ENCODE data around the gene PCGF3.

Gene PCGF3

DNA sequence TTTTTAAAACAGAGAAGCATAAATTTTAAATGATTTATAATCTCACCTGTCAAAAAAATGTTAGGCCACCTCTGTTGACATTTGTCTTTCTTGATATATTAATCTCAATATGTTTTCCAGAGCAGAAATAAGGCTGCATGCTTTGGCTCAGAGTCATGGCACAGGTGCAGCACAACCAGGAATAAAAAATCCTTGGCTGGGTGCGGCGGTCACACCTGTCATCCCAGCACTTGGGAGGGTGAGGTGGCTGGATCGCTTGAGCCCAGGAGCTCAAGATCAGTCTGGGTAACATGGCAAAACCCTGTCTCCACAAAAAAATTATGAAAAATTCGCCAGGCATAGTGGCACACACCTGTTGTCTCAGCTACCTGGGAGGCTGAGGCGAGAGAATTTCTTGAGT, 102.2 kb downstream of the PCGF3 start:
- Histone ChIP-seq H3K36me3 (peaks cover 34% of the 10 kb centered on the region), H3K9me3 (no peaks in the 10 kb centered on the region), H3K4me3 (ENCODE audit: low read depth, low read length) (no peak overlapping the region), H3K27me3 (no peaks in the 10 kb centered on the region), H3K4me1 (no peaks in the 10 kb centered on the region)
- TF ChIP-seq, protein P1, sequence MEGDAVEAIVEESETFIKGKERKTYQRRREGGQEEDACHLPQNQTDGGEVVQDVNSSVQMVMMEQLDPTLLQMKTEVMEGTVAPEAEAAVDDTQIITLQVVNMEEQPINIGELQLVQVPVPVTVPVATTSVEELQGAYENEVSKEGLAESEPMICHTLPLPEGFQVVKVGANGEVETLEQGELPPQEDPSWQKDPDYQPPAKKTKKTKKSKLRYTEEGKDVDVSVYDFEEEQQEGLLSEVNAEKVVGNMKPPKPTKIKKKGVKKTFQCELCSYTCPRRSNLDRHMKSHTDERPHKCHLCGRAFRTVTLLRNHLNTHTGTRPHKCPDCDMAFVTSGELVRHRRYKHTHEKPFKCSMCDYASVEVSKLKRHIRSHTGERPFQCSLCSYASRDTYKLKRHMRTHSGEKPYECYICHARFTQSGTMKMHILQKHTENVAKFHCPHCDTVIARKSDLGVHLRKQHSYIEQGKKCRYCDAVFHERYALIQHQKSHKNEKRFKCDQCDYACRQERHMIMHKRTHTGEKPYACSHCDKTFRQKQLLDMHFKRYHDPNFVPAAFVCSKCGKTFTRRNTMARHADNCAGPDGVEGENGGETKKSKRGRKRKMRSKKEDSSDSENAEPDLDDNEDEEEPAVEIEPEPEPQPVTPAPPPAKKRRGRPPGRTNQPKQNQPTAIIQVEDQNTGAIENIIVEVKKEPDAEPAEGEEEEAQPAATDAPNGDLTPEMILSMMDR (IDR thresholded peaks at IDR 0.05; ENCODE audit: low read depth, low read length), result no peak
- DNase-seq, result no peak

DNA sequence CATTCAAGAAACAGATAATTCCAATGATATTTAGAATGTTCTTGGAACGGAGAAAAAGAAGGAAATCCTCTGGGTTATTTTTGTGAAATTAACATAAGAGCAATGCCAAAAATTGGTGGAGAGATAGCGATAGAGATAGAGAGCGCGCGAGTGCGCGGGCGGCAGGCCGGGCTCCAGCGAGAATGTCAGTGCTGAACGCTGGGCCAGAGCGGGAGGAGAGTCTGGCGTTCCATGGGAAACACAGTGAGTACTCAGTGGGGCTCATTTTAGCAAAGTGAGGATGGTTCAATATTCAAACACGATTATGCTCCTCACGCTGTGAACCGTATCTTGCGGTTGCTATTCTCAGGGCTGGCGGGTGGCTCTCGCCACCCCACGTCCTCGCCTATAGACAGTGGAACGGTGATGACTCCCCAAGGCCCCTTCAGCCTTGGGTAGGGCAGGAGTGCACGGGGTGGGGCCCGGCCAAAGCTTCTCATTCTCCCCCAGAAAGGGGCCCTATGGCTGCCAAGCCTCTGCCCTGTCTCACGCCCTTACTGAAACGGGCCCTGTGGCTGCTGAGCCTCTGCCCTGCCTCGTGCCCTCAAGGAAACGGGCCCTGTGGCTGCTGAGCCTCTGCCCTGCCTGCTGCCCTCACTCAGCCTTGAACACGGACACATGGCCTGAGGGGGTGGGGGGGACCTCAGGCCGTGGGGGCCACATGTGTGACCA, 103.4 kb downstream of the PCGF3 start:
- DNase-seq, result no peak
- Histone ChIP-seq H3K4me3 (ENCODE audit: low read depth, low read length) (no peak overlapping the region), H3K36me3 (peaks cover 28% of the 10 kb centered on the region), H3K9me3 (no peaks in the 10 kb centered on the region), H3K4me1 (no peaks in the 10 kb centered on the region), H3K27me3 (no peaks in the 10 kb centered on the region)
- TF ChIP-seq, protein P1 (IDR thresholded peaks at IDR 0.05; ENCODE audit: low read depth, low read length), result no peak

DNA sequence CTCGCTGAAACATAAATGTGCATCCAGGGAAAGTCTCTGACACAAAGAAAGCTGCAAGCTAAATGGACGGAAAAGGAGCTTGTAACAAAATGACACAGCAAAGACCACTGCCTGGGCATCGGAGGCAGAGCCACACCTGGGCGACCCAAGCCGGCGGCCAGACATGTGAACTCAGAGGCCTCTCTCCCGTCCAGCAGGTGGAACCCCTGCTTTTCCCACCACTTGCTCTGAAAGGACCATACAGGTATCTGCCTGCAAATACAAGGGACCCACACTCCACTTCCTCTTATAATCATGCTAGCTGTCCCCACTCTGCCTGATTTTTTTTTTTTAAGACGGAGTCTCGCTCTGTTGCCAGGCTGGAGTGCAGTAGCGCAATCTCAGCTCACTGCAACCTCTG, 108.3 kb downstream of the PCGF3 start:
- H3K9me3 ChIP-seq, result no peaks in the 10 kb centered on the region
- no peaks in the 10 kb centered on the region for H3K4me1 ChIP-seq
- TF ChIP-seq, protein P1 (IDR thresholded peaks at IDR 0.05; ENCODE audit: low read depth, low read length), result no peak
- peaks cover 29% of the 10 kb centered on the region for H3K36me3 ChIP-seq
- no peaks in the 10 kb centered on the region for H3K27me3 ChIP-seq
- H3K4me3 ChIP-seq (ENCODE audit: low read depth, low read length), result no peak overlapping the region
- DNase-seq, result no peak

DNA sequence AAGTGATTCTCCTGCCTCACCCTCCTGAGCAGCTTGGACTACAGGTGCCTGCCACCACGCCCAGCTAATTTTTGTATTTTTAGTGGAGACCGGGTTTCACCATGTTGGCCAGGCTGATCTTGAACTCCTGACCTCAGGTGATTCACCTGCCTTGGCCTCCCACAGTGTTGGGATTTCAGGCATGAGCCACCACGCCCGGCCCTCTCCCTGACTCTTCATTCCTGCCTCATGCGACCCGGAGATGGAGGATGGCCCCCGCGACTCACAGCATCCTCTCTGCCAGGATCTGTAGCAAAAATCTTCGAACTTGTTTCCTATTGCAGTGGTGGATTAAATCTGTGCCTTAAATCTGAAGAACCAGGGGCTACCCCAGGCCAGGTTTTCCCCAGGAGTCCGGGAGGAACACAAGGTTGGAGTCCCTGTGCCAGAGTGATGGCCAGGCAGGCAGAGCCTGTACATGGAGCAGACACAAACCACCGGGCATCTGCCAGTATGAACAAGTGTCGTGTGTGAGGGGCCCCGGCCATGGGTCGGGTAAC, 108.7 kb downstream of the PCGF3 start:
- no peak for DNase-seq
- Histone ChIP-seq H3K4me1 (no peaks in the 10 kb centered on the region), H3K4me3 (ENCODE audit: low read depth, low read length) (no peak overlapping the region), H3K36me3 (peaks cover 34% of the 10 kb centered on the region), H3K9me3 (no peaks in the 10 kb centered on the region), H3K27me3 (no peaks in the 10 kb centered on the region)
- TF ChIP-seq, protein P1 (IDR thresholded peaks at IDR 0.05; ENCODE audit: low read depth, low read length), result no peak

DNA sequence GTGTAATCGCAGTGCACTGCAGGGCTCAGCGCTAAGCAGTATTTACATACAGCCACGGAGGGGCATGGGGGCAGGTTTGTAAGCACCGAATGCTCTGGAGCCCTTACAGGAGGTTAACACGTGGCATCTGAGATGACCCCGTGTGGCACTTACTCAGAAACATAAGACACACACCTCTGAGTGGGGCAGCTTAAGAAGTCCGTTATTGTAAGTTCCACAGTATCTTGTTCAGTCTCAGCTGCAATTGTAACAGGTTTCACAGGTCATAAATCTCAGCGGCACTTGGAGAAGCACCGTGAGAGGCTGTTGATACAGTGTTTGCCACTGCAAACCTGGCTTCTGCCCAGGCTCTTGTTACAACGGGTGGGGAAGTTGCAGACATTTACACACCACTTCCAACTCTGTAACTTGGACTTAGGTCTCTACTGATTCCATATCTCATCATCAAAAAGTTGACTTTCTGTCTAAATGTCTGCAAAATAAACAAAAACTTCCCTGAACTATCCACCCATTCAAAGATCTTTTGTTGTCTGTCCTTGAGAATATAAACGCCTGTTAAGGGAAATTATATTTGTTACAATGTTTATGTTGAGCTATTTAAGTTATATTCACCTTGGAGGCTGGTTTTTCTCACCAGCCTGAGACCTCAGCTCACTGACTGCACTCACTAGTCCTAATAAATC, 110.0 kb downstream of the PCGF3 start:
- Histone ChIP-seq H3K36me3 (peaks cover 43% of the 10 kb centered on the region), H3K27me3 (no peaks in the 10 kb centered on the region), H3K4me3 (ENCODE audit: low read depth, low read length) (no peak overlapping the region), H3K4me1 (no peaks in the 10 kb centered on the region), H3K9me3 (no peaks in the 10 kb centered on the region)
- TF ChIP-seq, protein P1 (IDR thresholded peaks at IDR 0.05; ENCODE audit: low read depth, low read length), result no peak
- no peak for DNase-seq

All from BE2C (cell line).